Osteocyte (in vitro differentiated cells): Measurements from ENCODE around the gene GPR142. TPM values are rescaled to one million over a fixed set of nuclear protein-coding genes. Genes with fewer than 3 reads are reported as not detected.

ENCODE experiments used
- DNase-seq: peaks from one replicate; pipeline ENCODE4 v3.0.0; 2021; ENCODE audit warnings: mixed read lengths; ENCODE audit not compliant: unreplicated experiment; ENCODE audit errors: extremely low spot score
- H3K27ac Mint-ChIP-seq: one replicate; pipeline ENCODE4 v1.8.0; 2021; ENCODE audit warnings: mild to moderate bottlenecking, mixed read lengths; ENCODE audit not compliant: unreplicated experiment
- H3K27me3 Mint-ChIP-seq: one replicate; pipeline ENCODE4 v1.8.0; 2021; ENCODE audit warnings: mixed read lengths; ENCODE audit not compliant: unreplicated experiment
- H3K36me3 Mint-ChIP-seq: one replicate; pipeline ENCODE4 v1.8.0; 2021; ENCODE audit warnings: mixed read lengths; ENCODE audit not compliant: unreplicated experiment
- H3K4me1 Mint-ChIP-seq: one replicate; pipeline ENCODE4 v1.8.0; 2021; ENCODE audit warnings: mixed read lengths; ENCODE audit not compliant: unreplicated experiment
- H3K4me3 Mint-ChIP-seq: one replicate; pipeline ENCODE4 v1.8.0; 2021; ENCODE audit warnings: mild to moderate bottlenecking, moderate library complexity, mixed read lengths; ENCODE audit not compliant: unreplicated experiment
- H3K9me3 Mint-ChIP-seq: one replicate; pipeline ENCODE4 v1.8.0; 2021; ENCODE audit warnings: mixed read lengths; ENCODE audit not compliant: unreplicated experiment
- total RNA-seq: library from RNA; stranded (reverse); gene quantifications from 2 replicates; pipeline ENCODE4 v1.2.1, GENCODE V29; 2021
- TF ChIP-seq, protein P1 (sequence below): fragments of 200-600 bp; sonication (generic); IDR thresholded peaks from 2 replicates; pipeline ENCODE4 v1.5.0; 2021; ENCODE audit warnings: antibody characterized with exemption, mild to moderate bottlenecking, moderate library complexity

Gene GPR142
- total RNA-seq, 1 donor from 2014 or later, result not detected

DNA sequence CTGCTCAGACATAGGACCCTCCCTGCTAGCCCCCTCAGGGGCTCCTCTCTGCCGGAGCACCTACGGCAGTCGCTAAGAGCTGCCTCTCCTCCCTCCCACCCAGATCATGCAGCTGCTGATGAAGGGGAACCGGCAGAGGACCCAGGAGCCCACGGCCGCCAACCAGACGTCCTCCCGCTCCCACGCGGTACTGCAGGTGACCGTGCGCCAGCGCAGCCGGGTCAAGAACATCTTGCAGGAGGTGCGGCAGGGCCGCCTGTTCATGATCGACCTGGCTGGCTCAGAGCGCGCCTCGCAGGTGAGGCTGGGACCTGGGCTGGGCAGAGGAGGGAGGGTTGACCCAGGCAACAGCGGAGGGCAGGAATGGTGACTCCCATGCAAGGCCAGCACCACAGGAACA, 22.6 kb upstream of the GPR142 start:
- peaks cover 7% of the 10 kb centered on the region for H3K27me3 Mint-ChIP-seq
- H3K4me3 Mint-ChIP-seq, result no peak overlapping the region
- H3K27ac Mint-ChIP-seq, result no peak overlapping the region
- no peaks in the 10 kb centered on the region for H3K4me1 Mint-ChIP-seq
- TF ChIP-seq, protein P1, sequence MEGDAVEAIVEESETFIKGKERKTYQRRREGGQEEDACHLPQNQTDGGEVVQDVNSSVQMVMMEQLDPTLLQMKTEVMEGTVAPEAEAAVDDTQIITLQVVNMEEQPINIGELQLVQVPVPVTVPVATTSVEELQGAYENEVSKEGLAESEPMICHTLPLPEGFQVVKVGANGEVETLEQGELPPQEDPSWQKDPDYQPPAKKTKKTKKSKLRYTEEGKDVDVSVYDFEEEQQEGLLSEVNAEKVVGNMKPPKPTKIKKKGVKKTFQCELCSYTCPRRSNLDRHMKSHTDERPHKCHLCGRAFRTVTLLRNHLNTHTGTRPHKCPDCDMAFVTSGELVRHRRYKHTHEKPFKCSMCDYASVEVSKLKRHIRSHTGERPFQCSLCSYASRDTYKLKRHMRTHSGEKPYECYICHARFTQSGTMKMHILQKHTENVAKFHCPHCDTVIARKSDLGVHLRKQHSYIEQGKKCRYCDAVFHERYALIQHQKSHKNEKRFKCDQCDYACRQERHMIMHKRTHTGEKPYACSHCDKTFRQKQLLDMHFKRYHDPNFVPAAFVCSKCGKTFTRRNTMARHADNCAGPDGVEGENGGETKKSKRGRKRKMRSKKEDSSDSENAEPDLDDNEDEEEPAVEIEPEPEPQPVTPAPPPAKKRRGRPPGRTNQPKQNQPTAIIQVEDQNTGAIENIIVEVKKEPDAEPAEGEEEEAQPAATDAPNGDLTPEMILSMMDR, result no peak
- DNase-seq, result no peak
- H3K36me3 Mint-ChIP-seq, result no peaks in the 10 kb centered on the region
- no peaks in the 10 kb centered on the region for H3K9me3 Mint-ChIP-seq

DNA sequence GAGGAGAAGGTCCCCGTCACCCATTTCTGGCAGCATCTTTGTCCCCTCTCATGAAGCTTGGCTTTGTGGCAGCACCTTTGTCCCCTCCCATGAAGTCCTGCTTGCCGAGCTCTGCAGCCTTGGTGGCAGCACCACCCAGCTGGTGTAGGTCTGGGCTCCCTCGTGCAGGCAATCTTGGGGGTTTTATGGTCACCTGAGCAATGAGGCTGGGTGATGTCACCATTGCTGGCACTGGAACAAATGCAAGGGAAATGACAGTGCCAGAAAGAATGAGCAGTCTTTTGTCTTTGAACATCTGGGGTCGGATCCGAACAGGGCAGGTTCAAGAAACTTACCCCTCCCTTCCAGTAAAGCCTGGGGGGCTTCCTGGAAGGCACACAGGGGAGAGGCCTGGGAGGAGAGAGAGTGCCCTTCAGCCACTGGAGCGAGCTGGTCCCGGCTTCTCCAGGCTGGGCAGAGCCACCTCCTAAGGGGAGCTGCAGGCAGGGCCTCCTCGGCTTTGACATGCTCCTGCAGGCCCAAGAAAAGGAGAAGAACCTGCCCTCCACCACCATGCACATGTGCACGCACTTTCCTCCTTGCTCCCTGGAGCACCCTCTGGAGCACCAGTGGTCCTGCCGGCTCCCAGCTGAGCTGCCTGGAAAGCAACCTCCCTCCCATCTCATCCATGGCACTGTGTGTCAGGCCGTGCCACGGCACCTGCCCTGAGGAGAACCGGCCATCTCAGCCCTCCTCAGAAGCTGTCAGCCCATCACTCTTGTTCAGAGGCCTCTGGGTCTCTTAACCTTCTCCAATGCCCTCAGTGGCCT, 21.7 kb upstream of the GPR142 start:
- Mint-ChIP-seq H3K36me3 (no peaks in the 10 kb centered on the region), H3K27me3 (peaks cover 12% of the 10 kb centered on the region), H3K4me3 (no peak overlapping the region), H3K9me3 (no peaks in the 10 kb centered on the region), H3K27ac (no peak overlapping the region), H3K4me1 (no peaks in the 10 kb centered on the region)
- DNase-seq, result no peak
- TF ChIP-seq, protein P1, result no peak

DNA sequence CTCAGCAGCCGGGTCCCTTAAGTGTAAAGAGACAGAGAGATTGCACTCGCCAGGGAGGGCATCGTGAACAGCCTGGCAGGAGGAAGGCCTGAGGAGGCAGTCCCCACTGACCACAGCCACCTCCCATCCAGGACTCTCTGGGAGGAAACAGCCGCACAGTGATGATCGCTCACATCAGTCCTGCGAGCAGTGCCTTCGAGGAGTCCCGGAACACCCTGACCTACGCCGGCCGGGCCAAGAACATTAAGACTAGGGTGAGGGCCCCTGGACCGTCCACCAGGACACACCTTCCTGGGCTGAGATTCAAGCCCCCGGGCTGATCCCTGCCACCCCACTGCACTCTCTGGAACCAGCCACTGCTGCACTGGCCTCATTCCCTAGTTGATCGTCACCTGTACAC, 19.7 kb upstream of the GPR142 start:
- Mint-ChIP-seq H3K4me1 (no peaks in the 10 kb centered on the region), H3K9me3 (no peaks in the 10 kb centered on the region), H3K36me3 (no peaks in the 10 kb centered on the region), H3K27me3 (peaks cover 17% of the 10 kb centered on the region), H3K4me3 (no peak overlapping the region), H3K27ac (no peak overlapping the region)
- TF ChIP-seq, protein P1, result no peak
- DNase-seq, result no peak

DNA sequence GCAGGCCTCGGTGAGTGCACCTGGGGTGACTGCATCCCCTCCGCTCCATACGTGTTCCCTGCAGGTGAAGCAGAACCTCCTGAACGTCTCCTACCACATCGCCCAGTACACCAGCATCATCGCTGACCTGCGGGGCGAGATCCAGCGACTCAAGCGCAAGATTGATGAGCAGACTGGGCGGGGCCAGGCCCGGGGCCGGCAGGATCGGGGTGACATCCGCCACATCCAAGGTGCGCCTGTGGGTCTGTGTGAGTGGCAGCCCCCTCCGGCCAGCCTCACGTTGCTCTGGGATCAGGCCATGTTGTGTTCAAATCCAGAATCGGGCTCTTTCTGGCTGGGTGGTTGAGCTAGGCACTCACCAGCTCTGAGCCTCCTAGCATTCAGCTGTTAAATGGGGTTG, 18.2 kb upstream of the GPR142 start:
- Mint-ChIP-seq H3K4me1 (no peaks in the 10 kb centered on the region), H3K27ac (no peak overlapping the region), H3K4me3 (no peak overlapping the region), H3K36me3 (no peaks in the 10 kb centered on the region), H3K27me3 (peaks cover 27% of the 10 kb centered on the region), H3K9me3 (no peaks in the 10 kb centered on the region)
- TF ChIP-seq, protein P1, result no peak
- no peak for DNase-seq

DNA sequence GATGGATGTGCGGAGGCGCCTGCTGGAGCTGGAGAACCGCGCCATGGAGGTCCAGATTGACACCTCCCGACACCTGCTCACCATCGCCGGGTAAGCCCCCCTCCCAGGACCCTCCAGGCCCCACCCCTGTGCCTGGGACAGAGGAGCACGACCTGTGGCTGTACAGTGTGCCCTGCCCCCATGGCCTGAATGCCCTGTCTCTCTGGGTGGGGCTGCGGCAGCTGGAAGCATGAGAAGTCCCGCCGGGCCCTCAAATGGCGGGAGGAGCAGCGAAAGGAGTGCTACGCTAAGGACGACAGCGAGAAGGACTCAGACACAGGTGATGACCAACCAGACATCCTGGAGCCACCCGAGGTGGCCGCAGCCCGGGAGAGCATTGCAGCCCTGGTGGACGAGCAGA, 16.8 kb upstream of the GPR142 start:
- peaks cover 30% of the 10 kb centered on the region for H3K27me3 Mint-ChIP-seq
- H3K36me3 Mint-ChIP-seq, result no peaks in the 10 kb centered on the region
- no peaks in the 10 kb centered on the region for H3K9me3 Mint-ChIP-seq

More for the DNA sequence above, 16.8 kb upstream of the GPR142 start:
- no peak overlapping the region for H3K27ac Mint-ChIP-seq
- TF ChIP-seq, protein P1, result no peak
- H3K4me1 Mint-ChIP-seq, result no peaks in the 10 kb centered on the region
- DNase-seq, result no peak
- no peak overlapping the region for H3K4me3 Mint-ChIP-seq
